A172 (cell line): ENCODE results near the gene CPD. TPM values are rescaled to one million over a fixed set of nuclear protein-coding genes. Genes with fewer than 3 reads are reported as not detected.
"Not testable (repeated sequence)": the region's sequence is repeated elsewhere in the genome, so short reads cannot be mapped to it uniquely, and the experiment has no call there.

Experiments used
- DNase-seq: peaks from one replicate; pipeline ENCODE4 v3.0.0-alpha.2; 2015; ENCODE audit warnings: low spot score
- total RNA-seq: library from RNA; depleted of rRNA; stranded (reverse); fragments of >200 nt; shearing (Covaris generic); gene quantifications from 2 replicates; pipeline ENCODE4 v1.2.3, GENCODE V29; 2014

Gene CPD
- total RNA-seq, 1 experiment from 2014 or later: 100 TPM

GRCh38 chr17:30388321-30389179, 9.8 kb downstream of the CPD start:
- DNase-seq: no peak

- DNase-seq: no peak
These were observed 11.1 kb downstream of the CPD start for GRCh38 chr17:30389756-30390300.

- no peak for DNase-seq
These were observed 12.8 kb downstream of the CPD start for GRCh38 chr17:30391534-30391933.

GRCh38 chr17:30393491-30393890, 14.8 kb downstream of the CPD start:
- no peak for DNase-seq

- no peak for DNase-seq
These were observed 15.5 kb downstream of the CPD start for GRCh38 chr17:30393911-30394867.

GRCh38 chr17:30395398-30396022, 16.8 kb downstream of the CPD start:
- no peak for DNase-seq

GRCh38 chr17:30396129-30396528, 17.4 kb downstream of the CPD start:
- DNase-seq: no peak

- DNase-seq: no peak
These were observed 17.9 kb downstream of the CPD start for GRCh38 chr17:30396612-30397011.

- no peak for DNase-seq
These were observed 19.8 kb downstream of the CPD start for GRCh38 chr17:30398328-30399041.

GRCh38 chr17:30401097-30401496, 22.4 kb downstream of the CPD start:
- DNase-seq: no peak

DNA sequence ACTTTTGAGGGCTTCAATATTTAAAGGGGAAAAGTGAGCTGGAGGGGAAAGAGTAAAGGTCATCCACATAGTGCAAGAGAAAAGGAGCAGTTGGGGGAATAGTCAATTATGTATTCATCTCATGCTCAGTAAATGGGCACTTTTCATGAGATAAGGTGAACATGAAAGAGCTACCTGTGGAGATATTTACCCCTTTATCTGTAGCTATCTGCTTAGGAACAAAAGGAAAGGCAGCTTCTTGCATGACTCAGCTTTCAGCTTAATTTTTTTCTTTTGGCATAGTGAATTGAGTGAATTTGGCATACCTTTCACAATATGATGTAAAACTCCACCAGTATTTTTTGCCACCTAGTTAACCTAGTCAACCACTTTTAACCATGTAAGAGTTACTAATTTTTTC, 26.4 kb downstream of the CPD start:
- DNase-seq: no peak

DNA sequence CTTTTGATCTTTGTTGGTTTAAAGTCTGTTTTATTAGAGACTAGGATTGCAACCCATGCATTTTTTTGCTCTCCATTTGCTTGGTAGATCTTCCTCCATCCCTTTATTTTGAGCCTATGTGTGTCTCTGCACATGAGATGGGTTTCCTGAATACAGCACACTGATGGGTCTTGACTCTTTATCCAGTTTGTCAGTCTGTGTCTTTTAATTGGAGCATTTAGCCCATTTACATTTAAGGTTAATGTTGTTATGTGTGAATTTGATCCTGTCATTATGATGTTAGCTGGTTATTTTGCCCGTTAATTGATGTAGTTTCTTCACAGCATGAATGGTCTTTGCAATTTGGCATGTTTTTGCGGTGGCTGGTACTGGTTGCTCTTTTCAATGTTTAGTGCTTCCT, 31.9 kb downstream of the CPD start:
- not testable (repeated sequence) for DNase-seq

DNA sequence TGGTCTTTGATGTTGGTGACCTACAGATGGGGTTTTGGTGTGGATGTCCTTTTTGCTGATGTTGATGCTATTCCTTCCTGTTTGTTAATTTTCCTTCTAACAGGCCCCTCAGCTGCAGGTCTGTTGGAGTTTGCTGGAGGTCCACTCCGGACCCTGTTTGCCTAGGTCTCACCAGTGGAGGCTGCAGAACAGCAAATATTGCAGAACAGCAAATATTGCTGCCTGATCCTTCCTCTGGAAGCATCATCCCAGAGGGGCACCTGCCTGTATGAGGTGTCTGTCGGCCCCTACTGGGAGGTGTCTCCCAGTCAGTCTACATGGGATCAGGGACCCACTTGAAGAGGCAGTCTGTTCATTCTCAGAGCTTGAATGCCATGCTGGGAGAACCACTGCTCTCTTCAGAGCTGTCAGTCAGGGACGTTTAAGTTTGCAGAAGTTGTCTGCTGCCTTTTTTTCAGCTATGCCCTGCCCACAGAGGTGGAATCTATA, 33.3 kb downstream of the CPD start:
- not testable (repeated sequence) for DNase-seq

DNA sequence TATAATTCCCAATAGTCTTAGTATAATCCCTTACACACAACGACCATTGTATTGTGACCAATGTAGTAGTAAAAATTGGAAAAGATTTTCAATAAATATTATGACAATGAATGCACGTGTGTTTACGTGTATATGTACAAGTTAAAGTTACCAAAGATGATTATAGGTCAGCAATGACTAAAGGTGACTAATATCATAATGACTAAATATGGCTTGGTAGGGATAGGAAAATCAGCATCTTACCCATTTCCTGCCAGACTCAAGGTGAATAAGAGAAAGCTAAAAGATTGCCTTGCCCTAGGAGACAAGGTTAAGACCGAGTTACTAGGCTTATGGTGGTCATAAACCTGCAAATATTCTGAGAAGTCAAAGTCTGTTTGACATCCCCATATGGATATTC, 34.4 kb downstream of the CPD start:
- peak; percentile 19 for DNase-seq

DNA sequence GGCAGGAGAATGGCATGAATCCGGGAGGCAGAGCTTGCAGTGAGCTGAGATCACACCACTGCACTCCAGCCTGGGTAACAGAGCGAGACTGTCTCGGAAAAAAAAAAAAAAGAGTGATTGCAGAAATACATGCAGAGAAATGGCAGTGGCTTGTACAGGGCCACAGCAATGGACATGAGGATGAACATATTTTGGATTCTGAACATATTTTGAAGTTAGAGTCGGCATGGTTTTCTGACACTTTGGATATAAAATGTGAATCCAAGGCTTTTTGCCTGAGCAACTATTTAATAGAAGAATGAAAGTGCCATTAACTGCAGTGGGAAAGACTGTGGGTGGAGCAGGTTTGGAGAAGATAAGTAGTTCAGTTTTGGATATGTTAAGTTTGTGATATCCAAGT, 35.8 kb downstream of the CPD start:
- no peak for DNase-seq

- DNase-seq: no peak
These were observed 36.8 kb downstream of the CPD start for GRCh38 chr17:30415491-30415890.

DNA sequence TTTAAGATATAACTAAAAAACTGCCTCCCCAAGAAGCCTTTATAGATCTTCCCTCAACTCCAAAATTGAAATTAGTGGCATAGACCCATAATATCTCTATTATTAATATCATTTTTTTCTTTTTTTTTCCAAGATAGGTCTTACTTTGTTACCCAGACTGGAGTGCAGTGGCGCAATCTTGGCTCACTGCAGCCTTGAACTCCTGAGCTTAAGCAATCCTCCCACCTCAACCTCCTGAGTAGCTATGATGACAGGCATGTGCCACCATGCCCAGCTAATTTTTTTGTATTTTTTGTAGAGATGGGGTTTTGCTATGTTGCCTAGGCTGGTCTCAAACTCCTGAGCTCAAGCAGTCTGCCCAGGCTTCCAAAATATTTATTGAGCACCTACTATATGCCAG, 39.3 kb downstream of the CPD start:
- DNase-seq: not testable (repeated sequence)

- no peak for DNase-seq
These were observed 42.9 kb downstream of the CPD start for GRCh38 chr17:30421592-30421991.

- no peak for DNase-seq
These were observed 43.4 kb downstream of the CPD start for GRCh38 chr17:30422171-30422570.

DNA sequence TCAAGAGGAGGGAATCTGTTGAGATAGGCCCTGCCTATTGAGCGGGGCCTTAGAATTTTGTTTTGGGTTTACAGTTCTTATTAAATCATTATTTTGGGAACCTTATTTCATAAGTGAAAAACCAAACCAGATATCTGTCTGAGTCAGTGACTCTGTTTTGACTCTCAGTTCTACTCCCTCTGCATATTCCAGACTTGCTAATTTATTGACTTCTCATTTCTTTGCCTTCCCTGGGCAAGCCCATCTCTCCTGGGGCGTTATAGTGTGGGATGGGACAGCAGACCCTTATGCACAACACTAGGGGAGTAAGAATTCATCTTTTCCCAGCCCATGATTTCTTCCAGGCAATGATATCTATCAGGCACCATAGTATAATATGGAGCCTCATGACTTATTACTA, 45.7 kb downstream of the CPD start:
- no peak for DNase-seq

- DNase-seq: no peak
These were observed 47.6 kb downstream of the CPD start for GRCh38 chr17:30426292-30426691.
